GM12891 (cell line): ENCODE data around the gene TTC23.

Source experiments
- POLR2A ChIP-seq: IDR thresholded peaks from 2 replicates; pipeline ENCODE4 v1.6.1; 2011; ENCODE audit warnings: low read depth, low read length, control low read depth
- POLR2AphosphoS5 ChIP-seq: IDR thresholded peaks from 2 replicates; pipeline ENCODE4 v1.6.1; 2011; ENCODE audit warnings: low read depth, low read length, control low read depth
- SPI1 ChIP-seq: IDR thresholded peaks from 2 replicates; pipeline ENCODE4 v1.6.1; 2011; ENCODE audit warnings: low read depth, low read length, control low read depth
- TAF1 ChIP-seq: IDR thresholded peaks from 2 replicates; pipeline ENCODE4 v1.6.1; 2011; ENCODE audit warnings: low read depth, low read length, control low read depth

GRCh38 chr15:99137877-99138276 is 111.5 kb downstream of the TTC23 start:
- TF ChIP-seq POLR2A: no peak
- no peak for TF ChIP-seq POLR2AphosphoS5
- no peak for TF ChIP-seq SPI1
- TF ChIP-seq TAF1: no peak
